Peyer's patch (tissue), 4 donors: ENCODE data around the gene ATP2A2.

ENCODE experiments used
- POLR2A ChIP-seq, 2 donors: fragments of 450-650 bp; IDR thresholded peaks; one replicate each; pipeline ENCODE4 v1.5.1; 2017; ENCODE audit warnings: antibody characterized with exemption in 2 of 2, mild to moderate bottlenecking in 2 of 2, moderate library complexity in 2 of 2
- TF ChIP-seq, protein P1 (sequence below), 6 experiments: fragments of 450-650 bp in 4 of 6; fragments of 200-600 bp in 2 of 6; sonication (generic) in 1 of 6; IDR thresholded peaks; one replicate each; pipeline ENCODE4 v1.5.1; 2017 to 2019; ENCODE audit warnings: antibody characterized with exemption in 6 of 6, mild to moderate bottlenecking in 3 of 6, moderate library complexity in 1 of 6

DNA sequence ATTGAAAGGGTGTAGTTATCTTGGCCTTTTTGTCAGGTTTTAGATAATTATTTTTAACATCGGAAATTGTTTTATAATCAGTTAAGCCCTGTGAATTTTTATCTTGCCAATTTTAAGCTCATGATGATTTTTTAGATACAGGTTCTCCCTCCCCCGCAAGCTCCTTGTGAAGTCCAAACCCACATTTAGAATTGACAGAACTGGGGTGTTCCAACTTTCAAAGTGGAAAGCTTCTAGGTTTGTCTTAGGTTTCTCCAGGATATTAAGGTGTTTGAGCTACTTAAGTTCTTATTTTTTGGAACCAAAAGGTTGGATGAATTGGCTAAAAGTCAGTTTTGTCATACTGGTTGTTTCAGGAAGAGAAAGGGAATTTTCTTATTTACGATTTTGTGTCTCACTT is 49.1 kb downstream of the ATP2A2 start:
- TF ChIP-seq, protein P1, sequence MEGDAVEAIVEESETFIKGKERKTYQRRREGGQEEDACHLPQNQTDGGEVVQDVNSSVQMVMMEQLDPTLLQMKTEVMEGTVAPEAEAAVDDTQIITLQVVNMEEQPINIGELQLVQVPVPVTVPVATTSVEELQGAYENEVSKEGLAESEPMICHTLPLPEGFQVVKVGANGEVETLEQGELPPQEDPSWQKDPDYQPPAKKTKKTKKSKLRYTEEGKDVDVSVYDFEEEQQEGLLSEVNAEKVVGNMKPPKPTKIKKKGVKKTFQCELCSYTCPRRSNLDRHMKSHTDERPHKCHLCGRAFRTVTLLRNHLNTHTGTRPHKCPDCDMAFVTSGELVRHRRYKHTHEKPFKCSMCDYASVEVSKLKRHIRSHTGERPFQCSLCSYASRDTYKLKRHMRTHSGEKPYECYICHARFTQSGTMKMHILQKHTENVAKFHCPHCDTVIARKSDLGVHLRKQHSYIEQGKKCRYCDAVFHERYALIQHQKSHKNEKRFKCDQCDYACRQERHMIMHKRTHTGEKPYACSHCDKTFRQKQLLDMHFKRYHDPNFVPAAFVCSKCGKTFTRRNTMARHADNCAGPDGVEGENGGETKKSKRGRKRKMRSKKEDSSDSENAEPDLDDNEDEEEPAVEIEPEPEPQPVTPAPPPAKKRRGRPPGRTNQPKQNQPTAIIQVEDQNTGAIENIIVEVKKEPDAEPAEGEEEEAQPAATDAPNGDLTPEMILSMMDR (IDR thresholded peaks at IDR 0.05) = no peak
- no peak for TF ChIP-seq POLR2A (IDR thresholded peaks at IDR 0.05)
